ENCODE measurements around the gene MRPL58. TPM values are rescaled to one million over a fixed set of nuclear protein-coding genes. Genes with fewer than 3 reads are reported as not detected.

Gene MRPL58
- total RNA-seq, 1 experiment from 2014 or later: 41.0 TPM

GRCh38 chr17:74995847-74996246 is 16.6 kb upstream of the MRPL58 start:
- H3K27me3 ChIP-seq (ENCODE audit: insufficient read depth, low read length): no peaks in the 10 kb centered on the region
- H3K27me3 Mint-ChIP-seq (ENCODE audit: low read depth): no peaks in the 10 kb centered on the region
- no peak overlapping the region for H2BK5ac ChIP-seq (ENCODE audit: insufficient read length, low read length)
- H3K23me2 ChIP-seq (ENCODE audit: insufficient read length, low read depth, low read length, poor library complexity, severe bottlenecking): no peaks in the 10 kb centered on the region
- no peak overlapping the region for H3K4ac ChIP-seq (ENCODE audit: low read depth, low read length)
- no peaks in the 10 kb centered on the region; the same call in 1 of the 2 replicates for H3K4me1 ChIP-seq (ENCODE audit: insufficient read depth, low read length)
- H4K5ac ChIP-seq (ENCODE audit: insufficient read length, low read depth, low read length): no peak overlapping the region
- no peak overlapping the region for H4K8ac ChIP-seq (replicated peaks; ENCODE audit: insufficient read length, low read depth, low read length)
- no peak overlapping the region for H3K23ac ChIP-seq (ENCODE audit: insufficient read length, low read depth, low read length)
- no peak overlapping the region for H3K27ac ChIP-seq (ENCODE audit: insufficient read length, low read depth, low read length)
- DNase-seq: no peak
- H3K4me2 ChIP-seq (ENCODE audit: insufficient read depth, insufficient read length, low read length): no peak overlapping the region
- H3K4me1 Mint-ChIP-seq: peaks cover 3% of the 10 kb centered on the region in 2 experiments; a peak in 1 of 4 replicates
- H3K27ac Mint-ChIP-seq: no peak overlapping the region; a peak in 1 of 7 replicates
- no peak for TF ChIP-seq CTCF (conservative IDR thresholded peaks at IDR 0.05)
- no peaks in the 10 kb centered on the region for H3K79me1 ChIP-seq (ENCODE audit: insufficient read depth, low read depth, low read length, poor library complexity, severe bottlenecking)
- no peak overlapping the region for H4K91ac ChIP-seq (ENCODE audit: insufficient read length, low read depth, low read length)
- H3K9ac ChIP-seq (ENCODE audit: extremely low read depth, insufficient read length, low read length): no peak overlapping the region
- H3K36me3 Mint-ChIP-seq (ENCODE audit: insufficient read depth in 1 of 3, low read depth in 3 of 3): peaks cover 0 to 11% (median 8%) of the 10 kb centered on the region in 3 experiments; a peak in 3 of 7 replicates
- WGBS (ENCODE audit: extremely low coverage, insufficient read length, low lambda C conversion rate): no CpG with 5 or more reads among the region's 5 CpGs
- H2AK5ac ChIP-seq (ENCODE audit: insufficient read length, low read length): no peak overlapping the region
- no peak overlapping the region for H2BK20ac ChIP-seq (ENCODE audit: low read depth, low read length, poor library complexity, severe bottlenecking)
- no peak overlapping the region for H2AFZ ChIP-seq (ENCODE audit: low read length)
- no peak overlapping the region for H2BK120ac ChIP-seq (ENCODE audit: low read depth, low read length, poor library complexity, severe bottlenecking)
- H2BK15ac ChIP-seq (ENCODE audit: low read depth, low read length): no peak overlapping the region
- no peak overlapping the region for H3K18ac ChIP-seq (ENCODE audit: insufficient read length, low read depth, low read length)
- H3K9me3 ChIP-seq (ENCODE audit: control insufficient read depth, low read depth, low read length): no peaks in the 10 kb centered on the region
- H3T11ph ChIP-seq (ENCODE audit: low read length): no peak overlapping the region
- H3K9me3 Mint-ChIP-seq: no peaks in the 10 kb centered on the region
- no peak overlapping the region for H2BK12ac ChIP-seq (ENCODE audit: insufficient read length, low read depth, low read length)
- no peak overlapping the region for H3K14ac ChIP-seq (ENCODE audit: insufficient read depth, low read length)
- H3K56ac ChIP-seq (ENCODE audit: insufficient read length, low read depth, low read length): no peak overlapping the region
- peaks cover 1% of the 10 kb centered on the region; the same call in 1 of the 2 replicates for H3K79me2 ChIP-seq (ENCODE audit: insufficient read depth, low read length)
- H4K20me1 ChIP-seq (ENCODE audit: control insufficient read depth, insufficient read depth, insufficient read length): no peaks in the 10 kb centered on the region
- H3K4me3 Mint-ChIP-seq: no peak overlapping the region
